BE2C (cell line): ENCODE data around the gene RBMS1.
"Not testable (repeated sequence)": the region's sequence is repeated elsewhere in the genome, so short reads cannot be mapped to it uniquely, and the experiment has no call there.

Source experiments
- DNase-seq: peaks from one replicate; pipeline ENCODE4 v3.0.0-alpha.2; 2020
- H3K27me3 ChIP-seq: fragments of 250-450 bp; sonication (Bioruptor Pico); 2 replicates; pipeline ENCODE4 v1.5.1; 2020; ENCODE audit warnings: mild to moderate bottlenecking
- H3K36me3 ChIP-seq: fragments of 250-450 bp; sonication (Bioruptor Pico); 2 replicates; pipeline ENCODE4 v1.5.1; 2020; ENCODE audit warnings: mild to moderate bottlenecking
- H3K4me1 ChIP-seq: fragments of 250-450 bp; sonication (Bioruptor Pico); 2 replicates; pipeline ENCODE4 v1.5.1; 2020
- H3K4me3 ChIP-seq: 2 replicates; pipeline ENCODE4 v1.5.1; 2011; ENCODE audit warnings: low read depth, low read length
- H3K9me3 ChIP-seq: fragments of 250-450 bp; sonication (Bioruptor Pico); 2 replicates; pipeline ENCODE4 v1.5.1; 2020
- CTCF ChIP-seq: IDR thresholded peaks from 2 replicates; pipeline ENCODE4 v1.5.1; 2012; ENCODE audit warnings: mild to moderate bottlenecking, low read depth, low read length

RBMS1 gene

GRCh38 chr2:160440888-160441287 is 52.7 kb downstream of the RBMS1 start:
- H3K9me3 ChIP-seq: no peaks in the 10 kb centered on the region
- no peak for TF ChIP-seq CTCF
- H3K4me3 ChIP-seq: no peak overlapping the region
- H3K36me3 ChIP-seq: no peaks in the 10 kb centered on the region
- peaks cover 3% of the 10 kb centered on the region; the same call in 1 of the 2 replicates for H3K4me1 ChIP-seq
- DNase-seq: no peak
- H3K27me3 ChIP-seq: no peaks in the 10 kb centered on the region

GRCh38 chr2:160439038-160439437 is 54.6 kb downstream of the RBMS1 start:
- DNase-seq, H3K36me3 ChIP-seq, H3K4me3 ChIP-seq: not testable (repeated sequence)

GRCh38 chr2:160437273-160437672 is 56.3 kb downstream of the RBMS1 start:
- no peak for DNase-seq
- TF ChIP-seq CTCF: no peak
- 0 out of 2 replicates have a peak, but pooled peaks cover 3% of the 10 kb centered on the region for H3K4me1 ChIP-seq
- H3K4me3 ChIP-seq: no peak overlapping the region
- H3K9me3 ChIP-seq: no peaks in the 10 kb centered on the region
- no peaks in the 10 kb centered on the region for H3K27me3 ChIP-seq
- H3K36me3 ChIP-seq: no peaks in the 10 kb centered on the region

More at GRCh38 chr2:160439038-160439437, 54.6 kb downstream of the RBMS1 start:
- not testable (repeated sequence) for H3K27me3 ChIP-seq, H3K9me3 ChIP-seq, H3K4me1 ChIP-seq

GRCh38 chr2:160434254-160434948 is 59.2 kb downstream of the RBMS1 start:
- no peaks in the 10 kb centered on the region for H3K4me1 ChIP-seq
- no peak for TF ChIP-seq CTCF

GRCh38 chr2:160433466-160434140 is 60.0 kb downstream of the RBMS1 start:
- TF ChIP-seq CTCF: no peak
- 0 out of 2 replicates have a peak, but pooled peaks cover 2% of the 10 kb centered on the region for H3K36me3 ChIP-seq
- no peak for DNase-seq
- H3K9me3 ChIP-seq: no peaks in the 10 kb centered on the region
- no peak overlapping the region for H3K4me3 ChIP-seq
- no peaks in the 10 kb centered on the region for H3K27me3 ChIP-seq
- H3K4me1 ChIP-seq: no peaks in the 10 kb centered on the region

More at GRCh38 chr2:160434254-160434948, 59.2 kb downstream of the RBMS1 start:
- Histone ChIP-seq H3K36me3 (0 out of 2 replicates have a peak, but pooled peaks cover 2% of the 10 kb centered on the region), H3K27me3 (no peaks in the 10 kb centered on the region), H3K9me3 (no peaks in the 10 kb centered on the region), H3K4me3 (no peak overlapping the region)
- no peak for DNase-seq

- Histone ChIP-seq H3K4me3 (no peak overlapping the region), H3K36me3 (0 out of 2 replicates have a peak, but pooled peaks cover 2% of the 10 kb centered on the region), H3K9me3 (no peaks in the 10 kb centered on the region), H3K4me1 (no peaks in the 10 kb centered on the region), H3K27me3 (no peaks in the 10 kb centered on the region)
- no peak for DNase-seq
- TF ChIP-seq CTCF: no peak
Measured at GRCh38 chr2:160432633-160433032, 61.0 kb downstream of the RBMS1 start.
